DND-41 (cell line): ENCODE data around the gene CD52.

Experiments used
- CTCF ChIP-seq: IDR thresholded peaks from 2 replicates; pipeline ENCODE4 v1.5.1; 2012; ENCODE audit warnings: borderline replicate concordance, low read length, moderate library complexity, mild to moderate bottlenecking; ENCODE audit not compliant: poor library complexity, severe bottlenecking; ENCODE audit errors: extremely low read depth
- EZH2 ChIP-seq: IDR thresholded peaks from 3 replicates; pipeline ENCODE4 v1.6.1; 2012; ENCODE audit warnings: borderline replicate concordance, low read depth, mild to moderate bottlenecking, moderate library complexity, low read length, inconsistent platforms; ENCODE audit not compliant: severe bottlenecking

- TF ChIP-seq CTCF (no peak), EZH2 (no peak)
These were observed 26.3 kb upstream of the CD52 start for GRCh38 chr1:26291433-26291832.
